Mucosa of descending colon (tissue), 3 donors: Measurements from ENCODE around the gene PDE6B. TPM values are rescaled to one million over a fixed set of nuclear protein-coding genes. Genes with fewer than 3 reads are reported as not detected.

Experiments
- ATAC-seq: fragments of 200-7000 bp; cut with Tn5 transposase; one replicate; pipeline ENCODE4 v1.9.1; 2020; ENCODE audit warnings: mild to moderate bottlenecking, moderate library complexity
- DNase-seq, 3 donors: peaks; one replicate each; pipeline ENCODE4 v3.0.0-alpha.2; 2020
- H3K36me3 ChIP-seq: fragments of 200-600 bp; one replicate; pipeline ENCODE4 v1.8.0; 2021; ENCODE audit warnings: low read depth, mild to moderate bottlenecking
- H3K4me1 ChIP-seq: fragments of 200-600 bp; one replicate; pipeline ENCODE4 v1.8.0; 2021; ENCODE audit warnings: low read depth, mild to moderate bottlenecking
- H3K4me3 ChIP-seq: fragments of 200-600 bp; one replicate; pipeline ENCODE4 v1.8.0; 2021; ENCODE audit warnings: mild to moderate bottlenecking
- H3K9me3 ChIP-seq: fragments of 200-600 bp; one replicate; pipeline ENCODE4 v1.8.0; 2021; ENCODE audit warnings: mild to moderate bottlenecking
- CTCF ChIP-seq: fragments of 200-600 bp; IDR thresholded peaks from one replicate; pipeline ENCODE4 v1.8.0; 2022; ENCODE audit warnings: antibody characterized with exemption, mild to moderate bottlenecking
- intact Hi-C, 2 donors: fragments of 100-400 bp; cut with DNase I in 1 of 2; cut with micrococcal nuclease in 1 of 2; formaldehyde crosslinking; loops; one replicate each; pipeline versions ENCODE4 v1.11.0 to v1.11.1; 2022; cut with DNase I, micrococcal nuclease
- total RNA-seq, 3 donors: library from RNA; stranded (reverse); fragmentation: NEBNext Ultra II Directional in 2 of 3; extraction: Animal tissue kit (Norgen Biotek cat#: 25700) in 2 of 3; gene quantifications; one replicate each; pipeline versions ENCODE4 v1.2.1 to v1.2.4, GENCODE V29; 2021 to 2023
- donor health status: DM: no; HTN: no; CAD: no; lungs with moderate emphysema.
- donor health status: DM: no; HTN: no; CAD: no.
- donor health status: DM: no; HTN: yes; CAD: no.

The PDE6B gene
- total RNA-seq, 3 donors from 2014 or later: 1.0 to 2.9 (median 1.2) TPM

DNA sequence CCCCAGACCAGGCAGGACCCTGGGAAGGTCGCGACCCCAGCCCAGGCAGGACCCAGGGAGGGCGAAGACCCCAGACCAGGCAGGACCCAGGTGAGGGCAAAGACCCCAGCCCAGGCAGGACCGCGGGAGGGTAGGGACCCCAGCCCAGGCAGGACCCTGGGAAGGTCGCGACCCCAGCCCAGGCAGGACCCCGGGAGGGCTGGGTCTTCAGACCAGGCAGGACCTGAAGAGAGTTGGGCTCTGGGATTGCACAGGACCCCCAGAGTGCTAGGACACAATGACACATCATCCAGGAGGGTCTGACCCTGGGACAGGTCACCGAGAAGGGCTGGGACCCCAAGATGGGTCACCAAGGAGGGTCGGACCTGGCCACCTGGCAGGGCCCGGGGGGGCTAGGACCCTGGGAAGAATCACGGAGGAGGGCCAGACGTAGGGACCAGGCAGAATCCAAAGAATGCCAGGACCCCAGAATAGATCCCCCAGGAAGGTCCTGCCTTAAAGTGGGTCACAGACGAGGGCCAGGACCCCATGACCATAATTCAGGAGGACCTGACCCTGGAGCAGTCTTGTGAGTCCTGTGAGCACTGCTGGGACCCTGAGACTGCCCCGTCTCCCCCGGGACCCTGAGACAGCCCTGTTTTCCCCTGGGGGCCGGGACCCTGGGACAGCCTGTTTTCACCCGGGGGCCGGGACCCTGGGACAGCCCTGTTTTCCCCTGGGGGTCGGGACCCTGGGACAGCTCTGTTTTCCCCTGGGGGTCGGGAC is 81.6 kb downstream of the PDE6B start:
- DNase-seq (no peak), ATAC-seq (no peak)
- Histone ChIP-seq H3K4me1 (peaks cover 16% of the 10 kb centered on the region), H3K36me3 (no peaks in the 10 kb centered on the region), H3K4me3 (no peak overlapping the region), H3K9me3 (no peaks in the 10 kb centered on the region)
- intact Hi-C loops: no loop called here
- no peak for TF ChIP-seq CTCF

GRCh38 chr4:707929-708630 is 82.7 kb downstream of the PDE6B start:
- intact Hi-C loops: no loop called here
- H3K9me3 ChIP-seq: no peaks in the 10 kb centered on the region
- no peak for DNase-seq
- H3K36me3 ChIP-seq: no peaks in the 10 kb centered on the region
- ATAC-seq: no peak
- no peak overlapping the region for H3K4me3 ChIP-seq
- H3K4me1 ChIP-seq: peaks cover 16% of the 10 kb centered on the region
- no peak for TF ChIP-seq CTCF

DNA sequence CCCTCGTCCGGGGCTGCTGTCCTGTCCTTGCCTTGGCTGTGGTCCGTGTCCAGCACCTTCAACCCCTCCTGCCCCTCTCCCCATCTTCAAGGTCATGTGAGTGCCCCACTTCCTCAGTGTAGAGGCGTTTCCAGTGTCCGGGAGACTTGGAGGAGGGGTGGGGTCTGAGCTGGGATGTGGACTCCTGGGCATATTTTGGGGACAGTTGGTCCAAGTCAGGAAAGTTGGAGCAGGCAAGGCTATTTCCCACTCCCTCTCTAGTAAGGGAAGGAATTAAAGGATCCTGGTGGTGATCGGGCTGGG is 83.2 kb downstream of the PDE6B start:
- no peaks in the 10 kb centered on the region for H3K36me3 ChIP-seq
- DNase-seq (no peak), ATAC-seq (no peak)
- peaks cover 16% of the 10 kb centered on the region for H3K4me1 ChIP-seq
- no peaks in the 10 kb centered on the region for H3K9me3 ChIP-seq
- intact Hi-C loops: no loop called here
- H3K4me3 ChIP-seq: no peak overlapping the region
- TF ChIP-seq CTCF: no peak

DNA sequence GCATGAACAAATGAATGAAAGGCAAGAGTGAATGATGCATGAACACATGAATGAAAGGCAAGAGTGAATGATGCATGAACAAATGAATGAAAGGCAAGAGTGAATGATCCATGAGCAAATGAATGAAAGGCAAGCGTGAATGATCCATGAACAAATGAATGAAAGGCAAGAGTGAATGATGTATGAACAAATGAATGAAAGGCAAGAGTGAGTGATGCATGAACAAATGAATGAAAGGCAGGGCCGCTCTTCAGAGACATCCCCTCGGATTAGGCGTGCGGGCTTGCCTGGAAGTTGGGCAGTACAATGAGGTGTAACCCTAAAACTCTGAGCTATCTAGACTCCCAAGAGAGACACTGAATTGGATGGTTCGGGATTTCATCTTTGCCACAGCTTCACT is 84.0 kb downstream of the PDE6B start:
- Histone ChIP-seq H3K9me3 (no peaks in the 10 kb centered on the region), H3K36me3 (no peaks in the 10 kb centered on the region), H3K4me3 (no peak overlapping the region), H3K4me1 (peaks cover 17% of the 10 kb centered on the region)
- intact Hi-C loops: no loop called here
- TF ChIP-seq CTCF: no peak
- DNase-seq: no peak
- no peak for ATAC-seq

GRCh38 chr4:710116-710515 is 84.7 kb downstream of the PDE6B start:
- Histone ChIP-seq H3K36me3 (no peaks in the 10 kb centered on the region), H3K4me3 (no peak overlapping the region), H3K9me3 (no peaks in the 10 kb centered on the region), H3K4me1 (peaks cover 18% of the 10 kb centered on the region)
- intact Hi-C loops: no loop called here
- DNase-seq (no peak), ATAC-seq (no peak)
- TF ChIP-seq CTCF: no peak
